T-helper 1 cell (primary cell): ENCODE data around the gene OGG1.

ENCODE experiments used
- DNase-seq, 5 donors: peaks; one replicate each; pipeline ENCODE4 v3.0.0-alpha.2; 2012 to 2020

The OGG1 gene

DNA sequence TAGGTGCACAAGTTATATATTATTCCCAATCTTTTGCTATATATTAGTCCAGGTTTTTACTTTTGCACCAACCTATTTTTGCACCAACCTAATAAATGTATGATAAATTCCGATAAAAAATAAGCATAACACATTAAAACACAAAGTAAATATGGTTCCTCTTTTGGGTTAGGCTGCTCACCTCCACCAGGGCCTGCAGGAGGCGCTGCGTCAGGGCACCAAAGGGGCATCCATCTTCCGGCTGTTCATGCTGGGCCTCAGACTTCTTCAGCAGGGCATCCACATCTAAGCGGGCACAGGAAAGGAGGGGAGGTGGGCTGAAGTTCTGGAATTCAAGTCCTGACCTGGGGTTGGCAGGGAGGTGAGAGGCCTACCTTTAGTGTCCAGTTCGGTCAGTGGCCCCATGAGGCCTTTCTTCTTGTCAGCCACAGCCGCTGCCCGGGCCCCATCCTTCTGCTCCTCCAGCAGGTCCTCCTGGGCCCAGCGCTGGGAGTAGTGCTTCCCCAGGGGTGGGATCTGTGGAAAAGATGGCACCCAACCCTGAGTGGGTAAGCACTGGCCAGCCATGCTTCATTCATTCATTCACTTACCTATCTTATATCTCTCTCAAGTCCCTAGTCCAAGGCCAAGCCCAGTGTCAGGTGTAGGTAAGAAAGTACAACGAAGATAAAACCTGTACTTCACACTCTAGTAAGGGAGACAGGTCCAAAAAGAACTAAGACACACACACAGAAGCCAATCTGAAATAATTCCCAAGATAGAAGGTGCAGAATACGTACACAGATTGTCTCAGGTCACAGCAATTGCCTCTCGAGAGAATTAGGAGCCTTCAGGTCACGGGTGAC is 37.3 kb downstream of the OGG1 start:
- DNase-seq: no peak

DNA sequence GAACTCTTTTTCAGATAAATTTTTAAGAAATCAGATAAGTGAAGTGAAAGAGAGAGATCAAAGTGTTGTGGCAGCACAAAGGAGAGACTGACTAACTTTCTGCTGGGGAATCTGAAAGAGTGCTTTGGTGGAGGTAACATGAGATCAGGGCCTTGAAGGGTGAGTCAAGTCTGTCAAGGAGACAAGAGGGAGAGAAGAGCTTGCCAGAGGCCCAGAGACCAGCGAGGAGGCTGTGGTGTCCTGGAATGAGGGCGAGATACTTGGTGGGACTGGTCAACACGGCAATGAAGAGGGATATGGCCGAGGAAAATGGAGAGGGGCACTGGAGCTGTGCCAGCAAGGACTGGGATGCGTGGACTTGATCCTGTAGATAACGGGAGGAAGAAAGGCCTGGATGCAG is 38.0 kb downstream of the OGG1 start:
- no peak for DNase-seq

DNA sequence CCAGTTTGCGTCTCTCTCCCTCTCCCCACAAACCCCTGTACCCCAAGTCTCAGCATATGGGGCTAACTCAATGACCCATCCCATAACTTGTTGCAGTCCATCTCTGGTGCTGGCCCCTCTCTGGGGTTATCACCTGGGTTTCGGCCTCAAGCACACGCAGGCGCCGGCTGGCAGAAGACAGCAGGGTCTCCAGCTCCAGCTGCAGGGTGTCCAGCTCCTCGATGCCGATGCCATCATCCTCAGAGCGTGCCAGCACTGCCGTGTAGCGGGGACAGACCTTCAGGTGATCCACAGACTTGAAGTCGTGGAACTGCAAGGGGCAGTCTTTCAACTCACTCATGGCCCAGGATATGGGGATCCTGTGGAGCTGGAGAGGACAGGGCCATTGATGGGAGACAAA is 41.4 kb downstream of the OGG1 start:
- no peak for DNase-seq

DNA sequence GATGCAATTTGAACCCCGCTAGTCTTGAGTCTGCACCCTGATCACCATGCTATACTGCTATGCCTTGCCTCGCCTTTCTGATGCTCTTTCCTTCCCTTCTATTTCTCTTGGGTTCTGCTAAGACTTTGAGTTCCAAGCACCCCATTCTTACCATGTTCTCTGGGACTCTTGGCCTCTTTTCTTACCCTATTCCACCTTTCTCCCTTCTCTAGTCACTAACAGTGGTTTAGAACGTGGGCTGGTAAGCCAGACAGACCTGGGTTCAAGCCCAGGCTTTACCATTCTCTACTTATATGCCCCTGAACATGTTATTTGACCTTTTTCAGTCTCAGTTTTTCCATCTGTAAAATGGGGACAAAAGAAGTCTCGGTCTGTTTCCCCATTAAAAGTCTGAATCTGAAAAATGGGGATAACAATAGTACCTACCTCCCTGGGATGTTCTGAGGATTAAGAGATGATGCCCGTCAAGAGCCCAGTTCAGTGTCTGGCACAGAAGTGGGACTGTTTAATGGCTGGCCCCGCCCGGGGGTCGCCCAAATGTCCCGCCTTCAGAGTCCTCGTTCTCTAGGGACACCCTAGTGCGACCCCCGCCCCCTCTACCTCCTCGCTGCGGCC is 42.1 kb downstream of the OGG1 start:
- DNase-seq: no peak

DNA sequence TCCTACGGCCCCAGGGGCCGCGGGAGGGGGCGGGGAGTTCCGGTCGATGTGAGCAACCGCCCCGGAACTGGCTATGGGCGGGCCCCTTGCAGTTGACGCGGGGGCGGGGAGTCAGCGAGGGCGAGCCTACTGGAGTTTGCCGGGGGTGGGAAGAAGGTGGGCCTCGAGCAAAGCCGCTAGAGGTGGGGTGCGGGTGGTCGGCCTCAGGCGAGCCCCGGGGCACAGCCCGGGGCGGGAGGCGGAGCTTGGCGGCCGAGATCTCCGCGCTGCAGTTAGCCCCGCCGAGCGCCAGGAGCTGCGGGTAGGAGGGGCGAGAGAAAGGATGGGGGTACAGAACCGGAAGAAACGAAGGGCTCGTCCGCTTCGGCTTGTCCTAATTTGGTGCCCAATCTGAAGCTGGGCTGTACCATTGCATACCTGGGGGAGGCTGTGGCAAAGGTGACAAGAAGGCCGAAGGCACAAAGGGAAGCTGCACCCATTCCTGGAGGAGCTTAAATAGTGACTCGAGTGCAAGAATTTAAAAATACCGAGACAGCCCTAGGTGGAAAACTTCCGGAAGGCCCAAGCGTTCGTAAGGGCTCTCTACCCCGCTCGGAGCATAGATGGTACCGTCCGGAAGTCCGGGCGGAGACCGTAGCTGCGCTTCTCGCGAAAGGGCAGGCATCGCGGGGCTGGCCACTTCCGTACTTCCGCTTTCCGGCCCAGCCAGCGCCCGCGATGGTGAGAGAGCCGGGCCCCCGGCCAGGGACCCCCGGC is 42.8 kb downstream of the OGG1 start, which contains the start of the genes ARPC4 and TADA3:
Gene ARPC4 (plus strand): TSS at position 678 of the 756 bp plus-strand sequence. CDS start 40 bp downstream, at position 718.
Gene TADA3 (minus strand): TSS at position 69 of the 756 bp plus-strand sequence. CDS start 1,007 bp downstream, outside the sequence.
- peak; percentile 82 to 96 (median 87) for DNase-seq

DNA sequence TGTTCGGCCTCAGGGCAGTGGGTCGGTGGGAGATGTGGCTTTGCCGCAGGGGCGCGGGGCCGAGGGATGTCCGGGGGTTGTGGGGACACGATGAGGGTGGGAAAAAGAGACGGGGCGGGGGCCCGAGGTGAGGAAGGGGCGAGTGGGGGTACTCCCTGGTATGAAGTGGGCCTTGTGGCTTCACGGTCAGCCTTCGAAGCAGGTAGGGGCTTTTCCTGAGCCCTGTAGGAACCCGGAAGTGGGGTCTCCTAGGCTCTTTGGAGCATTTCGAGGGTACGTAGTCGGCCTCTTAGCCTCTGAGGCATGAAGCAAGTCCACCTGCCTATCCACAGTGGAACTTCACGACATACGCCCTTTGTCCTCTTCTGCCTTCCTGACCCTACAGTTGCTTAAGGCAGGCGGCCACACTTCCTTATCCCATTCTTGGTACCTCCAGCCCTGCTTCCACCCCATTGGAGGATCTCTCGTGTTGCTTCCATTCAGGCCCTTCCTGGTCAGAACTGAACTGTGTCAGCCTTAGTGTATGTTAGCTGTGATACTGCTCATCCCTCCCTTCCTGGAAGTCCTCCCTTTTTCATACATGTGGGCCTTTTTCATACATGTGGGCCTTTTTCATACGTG is 43.5 kb downstream of the OGG1 start:
- DNase-seq: peak in 3 of 5 donors; percentile 9 to 40 (median 29)

DNA sequence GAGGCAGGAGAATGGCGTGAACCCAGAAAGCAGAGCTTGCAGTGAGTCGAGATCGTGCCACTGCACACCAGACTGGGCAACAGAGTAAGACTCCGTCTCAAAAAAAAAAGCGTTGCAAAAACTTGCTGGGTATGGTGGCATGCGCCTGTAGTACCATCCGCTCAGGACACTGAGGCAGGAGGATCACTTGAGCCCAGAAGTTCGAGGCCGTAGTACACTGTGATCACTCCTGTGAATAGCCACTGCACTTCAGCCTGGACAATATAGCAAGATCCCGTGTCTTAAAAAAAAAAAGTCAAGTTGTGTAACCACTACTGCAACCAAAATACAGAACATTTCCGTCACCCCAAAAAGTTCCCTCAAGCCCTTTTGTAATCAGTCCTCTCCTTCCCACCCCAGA is 44.6 kb downstream of the OGG1 start:
- DNase-seq: no peak

DNA sequence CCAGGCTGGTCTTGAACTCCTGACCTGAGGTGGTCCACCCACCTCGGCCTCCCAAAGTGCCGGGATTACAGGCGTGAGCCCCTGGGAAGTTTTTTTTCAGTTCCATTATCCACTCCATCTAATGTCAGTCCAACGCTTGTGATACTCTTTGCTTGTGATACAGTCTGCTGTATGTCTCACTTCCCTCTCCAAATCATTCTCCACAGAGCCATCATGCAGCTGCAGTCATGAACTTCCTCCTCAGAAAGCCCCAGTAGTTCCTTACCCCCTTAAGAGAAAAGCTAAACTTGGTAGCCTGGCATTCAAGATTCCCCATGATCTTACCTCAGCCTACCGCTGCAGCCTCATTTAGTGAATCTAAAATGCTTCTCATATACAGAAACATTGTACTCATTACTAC is 45.5 kb downstream of the OGG1 start:
- no peak for DNase-seq

DNA sequence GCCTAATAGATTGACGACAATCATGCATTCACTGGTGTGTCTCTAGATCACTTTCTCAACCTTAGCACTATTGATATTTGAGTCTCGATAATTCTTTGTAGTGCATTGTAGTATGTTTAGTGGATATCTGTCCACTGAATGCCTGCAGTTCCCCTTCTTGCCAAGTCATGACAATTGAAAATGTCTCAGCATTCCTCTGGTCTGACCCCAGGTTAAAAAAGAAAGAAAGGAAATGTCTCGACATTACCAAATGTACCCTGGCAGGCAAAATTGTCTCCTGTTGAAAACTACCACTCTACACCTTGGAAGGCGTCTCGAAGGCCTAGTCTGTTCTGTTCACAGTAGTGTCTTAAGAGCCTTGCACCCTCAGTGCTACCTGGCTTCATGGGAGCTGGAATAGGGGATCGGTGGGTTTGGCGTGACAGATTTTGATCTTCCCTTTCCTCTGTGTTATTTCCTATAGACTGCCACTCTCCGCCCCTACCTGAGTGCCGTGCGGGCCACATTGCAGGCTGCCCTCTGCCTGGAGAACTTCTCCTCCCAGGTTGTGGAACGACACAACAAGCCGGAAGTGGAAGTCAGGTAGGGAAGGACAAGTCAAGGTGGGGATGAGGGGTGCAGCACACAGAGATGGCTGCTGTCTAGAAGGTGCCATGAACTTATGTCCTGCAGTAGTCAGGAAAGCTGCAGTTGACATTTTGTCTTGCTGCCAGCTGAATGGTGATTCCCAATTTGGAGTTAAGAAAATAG is 47.6 kb downstream of the OGG1 start:
- no peak for DNase-seq

DNA sequence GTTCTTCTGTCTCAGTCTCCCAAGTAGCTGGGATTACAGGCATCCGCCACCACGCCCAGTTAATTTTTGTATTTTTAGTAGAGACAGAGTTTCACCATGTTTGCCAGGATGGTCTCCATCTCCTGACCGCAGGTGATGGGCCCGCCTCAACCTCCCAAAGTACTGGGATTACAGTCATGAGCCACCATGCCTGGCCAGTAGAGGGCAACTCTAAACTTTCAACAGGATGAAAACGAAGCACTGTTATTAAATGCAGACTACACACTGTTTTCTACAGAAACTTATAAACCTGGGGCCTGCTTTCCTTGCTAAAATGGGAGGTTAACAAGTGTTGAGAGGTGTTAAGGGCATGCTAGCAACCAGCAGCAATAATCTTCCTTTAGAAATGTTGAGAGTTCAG is 50.8 kb downstream of the OGG1 start:
- no peak for DNase-seq

DNA sequence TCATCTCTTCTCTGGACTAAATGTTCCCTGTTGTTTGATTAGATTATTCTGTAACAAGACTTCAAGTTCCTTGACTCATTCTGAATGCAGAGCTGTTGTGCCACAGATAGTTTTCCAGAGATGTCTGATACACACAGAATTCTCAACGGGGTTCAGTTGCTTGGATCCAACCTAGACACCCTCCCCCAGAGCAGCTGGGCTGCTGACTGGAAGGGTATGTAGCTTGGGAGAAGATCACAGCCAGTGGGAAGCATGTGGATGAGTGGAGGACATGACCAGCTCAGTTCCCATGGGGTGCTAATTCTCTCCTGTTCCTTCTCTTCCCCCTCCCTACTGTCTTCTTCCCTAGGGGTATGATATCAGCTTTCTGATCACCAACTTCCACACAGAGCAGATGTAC is 53.7 kb downstream of the OGG1 start:
- no peak for DNase-seq

DNA sequence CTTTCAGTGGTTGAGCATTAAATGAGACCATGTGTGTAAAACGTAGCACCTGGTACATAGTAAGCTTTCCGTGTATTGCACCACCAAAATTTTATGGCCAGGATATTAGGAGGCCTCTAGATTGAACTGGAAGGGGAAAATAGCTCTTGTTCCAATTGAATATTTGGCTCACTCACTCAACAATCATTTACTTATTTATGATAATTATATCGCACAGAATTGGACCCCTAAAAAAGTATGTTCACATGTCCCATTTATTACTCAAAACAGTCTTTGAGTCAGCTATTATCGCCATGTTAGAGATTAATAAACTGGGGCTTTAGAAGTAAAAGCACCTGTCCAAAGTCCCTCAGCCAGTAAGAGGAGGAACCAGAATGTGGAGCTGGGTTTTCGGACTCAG is 55.2 kb downstream of the OGG1 start:
- no peak for DNase-seq

DNA sequence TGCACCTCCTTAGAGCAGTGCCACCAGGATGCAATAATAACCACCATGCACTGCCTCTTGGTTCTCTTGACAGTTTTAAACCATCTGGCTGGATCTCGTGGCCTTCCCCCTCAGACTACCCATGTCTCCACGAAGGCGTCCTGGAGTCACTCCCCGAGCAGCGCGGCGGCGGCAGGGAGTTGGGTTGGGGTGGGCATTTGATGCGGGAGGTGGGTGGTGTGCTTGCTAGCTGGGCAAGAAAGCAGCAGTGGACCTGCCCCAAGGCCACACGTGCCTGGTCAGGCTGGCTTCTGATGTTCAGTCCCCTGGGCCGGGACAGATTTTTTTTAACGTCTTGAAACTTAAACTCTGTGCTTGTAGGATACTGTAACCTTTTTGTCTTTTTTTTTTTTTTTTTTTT is 56.4 kb downstream of the OGG1 start:
- DNase-seq: no peak
